HEK293 (cell line): ENCODE measurements around the gene THSD7B.

Experiments used
- CTCF ChIA-PET: fragments of 350-600 bp; formaldehyde crosslinking; extraction: SDS; loops from one replicate; lab custom pipeline; 2021; ENCODE audit warnings: antibody characterized with exemption; lab: Yijun Ruan, JAX
- POLR2A ChIA-PET: fragments of 300-600 bp; formaldehyde crosslinking; extraction: SDS; loops from one replicate; lab custom pipeline; 2020; ENCODE audit warnings: antibody characterized with exemption, inconsistent platforms; lab: Yijun Ruan, JAX
- H3K27ac ChIP-seq: fragments of 200-500 bp; sonication (Bioruptor generic); 2 replicates; pipeline ENCODE4 v1.5.1; 2014; ENCODE audit warnings: low read depth, low read length, control low read depth, inconsistent platforms; ENCODE audit errors: extremely low read depth
- H3K36me3 ChIP-seq, 2 experiments: fragments of 200-500 bp in 1 of 2; sonication (Bioruptor generic) in 1 of 2; 1 replicate in 1 of 2; 2 replicates in 1 of 2; pipeline ENCODE4 v1.5.1; 2014 to 2017; ENCODE audit warnings: inconsistent platforms in 2 of 2, low read length in 2 of 2; ENCODE audit not compliant: control insufficient read depth in 2 of 2, insufficient read depth in 1 of 2
- H3K4me1 ChIP-seq: fragments of 200-500 bp; sonication (Bioruptor generic); 2 replicates; pipeline ENCODE4 v1.5.1; 2014; ENCODE audit warnings: mild to moderate bottlenecking, low read length, inconsistent platforms; ENCODE audit not compliant: control insufficient read depth, insufficient read depth
- H3K4me3 ChIP-seq: 2 replicates; pipeline ENCODE4 v1.5.1; 2011; ENCODE audit warnings: low read depth, mild to moderate bottlenecking, control low read depth, low read length, moderate library complexity
- H3K9me3 ChIP-seq: fragments of 200-500 bp; sonication (Bioruptor generic); 2 replicates; pipeline ENCODE4 v1.5.1; 2014; ENCODE audit warnings: low read depth, low read length, inconsistent platforms; ENCODE audit not compliant: control insufficient read depth, insufficient read depth
- ATF2 ChIP-seq: fragments of 450-650 bp; formaldehyde crosslinking; IDR thresholded peaks from 2 replicates; pipeline ENCODE4 v1.5.1; 2016; ENCODE audit warnings: missing biosample characterization, missing genetic modification characterization, low read depth
- HOXA7 ChIP-seq: sonication (generic); formaldehyde crosslinking; IDR thresholded peaks from 2 replicates; pipeline ENCODE4 v1.8.1; 2022; ENCODE audit warnings: missing genetic modification reagents, borderline replicate concordance
- KLF10 ChIP-seq: fragments of 450-650 bp; IDR thresholded peaks from 2 replicates; pipeline ENCODE4 v1.5.1; 2018; ENCODE audit warnings: missing biosample characterization, mild to moderate bottlenecking, missing genetic modification characterization
- KLF9 ChIP-seq: fragments of 450-650 bp; formaldehyde crosslinking; IDR thresholded peaks from 2 replicates; pipeline ENCODE4 v1.5.1; 2016; ENCODE audit warnings: missing biosample characterization, missing genetic modification characterization, low read depth
- MZF1 ChIP-seq: fragments of 450-650 bp; formaldehyde crosslinking; IDR thresholded peaks from 2 replicates; pipeline ENCODE4 v1.5.1; 2017; ENCODE audit warnings: missing biosample characterization, missing genetic modification characterization, borderline replicate concordance
- PRDM4 ChIP-seq: fragments of 450-650 bp; formaldehyde crosslinking; IDR thresholded peaks from 2 replicates; pipeline ENCODE4 v1.5.1; 2017; ENCODE audit warnings: missing biosample characterization, missing genetic modification characterization
- ZBTB11 ChIP-seq: fragments of 450-650 bp; formaldehyde crosslinking; conservative IDR thresholded peaks from 2 replicates; pipeline ENCODE4 v1.5.1; 2016; ENCODE audit warnings: low read depth, missing biosample characterization, missing genetic modification characterization
- ZBTB49 ChIP-seq: fragments of 450-650 bp; formaldehyde crosslinking; IDR thresholded peaks from 2 replicates; pipeline ENCODE4 v1.5.1; 2016; ENCODE audit warnings: missing biosample characterization, missing genetic modification characterization, low read depth
- ZNF169 ChIP-seq: fragments of 450-650 bp; formaldehyde crosslinking; IDR thresholded peaks from 2 replicates; pipeline ENCODE4 v1.5.1; 2016; ENCODE audit warnings: missing biosample characterization, missing genetic modification characterization
- ZNF175 ChIP-seq: fragments of 450-650 bp; formaldehyde crosslinking; IDR thresholded peaks from 2 replicates; pipeline ENCODE4 v1.5.1; 2016; ENCODE audit warnings: missing biosample characterization, missing genetic modification characterization
- ZNF214 ChIP-seq: fragments of 450-650 bp; formaldehyde crosslinking; IDR thresholded peaks from 2 replicates; pipeline ENCODE4 v1.5.1; 2017; ENCODE audit warnings: missing biosample characterization, mild to moderate bottlenecking, missing genetic modification characterization, borderline replicate concordance
- ZNF292 ChIP-seq: fragments of 450-650 bp; formaldehyde crosslinking; IDR thresholded peaks from 2 replicates; pipeline ENCODE4 v1.5.1; 2016; ENCODE audit warnings: low read depth, missing biosample characterization, missing genetic modification characterization, borderline replicate concordance
- ZNF335 ChIP-seq: fragments of 450-650 bp; formaldehyde crosslinking; conservative IDR thresholded peaks from 2 replicates; pipeline ENCODE4 v1.5.1; 2016; ENCODE audit warnings: missing biosample characterization, missing genetic modification characterization
- ZNF366 ChIP-seq: fragments of 450-650 bp; formaldehyde crosslinking; conservative IDR thresholded peaks from 2 replicates; pipeline ENCODE4 v1.5.1; 2016; ENCODE audit warnings: missing biosample characterization, missing genetic modification characterization
- ZNF433 ChIP-seq: fragments of 450-650 bp; formaldehyde crosslinking; IDR thresholded peaks from 2 replicates; pipeline ENCODE4 v1.5.1; 2016; ENCODE audit warnings: missing biosample characterization, missing genetic modification characterization, low read depth
- ZNF48 ChIP-seq: fragments of 450-650 bp; formaldehyde crosslinking; IDR thresholded peaks from 2 replicates; pipeline ENCODE4 v1.5.1; 2016; ENCODE audit warnings: missing biosample characterization, missing genetic modification characterization
- ZNF530 ChIP-seq: fragments of 450-650 bp; formaldehyde crosslinking; IDR thresholded peaks from 2 replicates; pipeline ENCODE4 v1.5.1; 2016; ENCODE audit warnings: low read depth, missing biosample characterization, missing genetic modification characterization
- ZNF544 ChIP-seq: fragments of 450-650 bp; formaldehyde crosslinking; IDR thresholded peaks from 2 replicates; pipeline ENCODE4 v1.5.0; 2017; ENCODE audit warnings: missing biosample characterization, missing genetic modification characterization
- ZNF596 ChIP-seq: fragments of 450-650 bp; IDR thresholded peaks from 2 replicates; pipeline ENCODE4 v1.5.0; 2018; ENCODE audit warnings: missing biosample characterization, mild to moderate bottlenecking, missing genetic modification characterization, moderate library complexity
- ZNF623 ChIP-seq: fragments of 450-650 bp; formaldehyde crosslinking; IDR thresholded peaks from 2 replicates; pipeline ENCODE4 v1.5.1; 2016; ENCODE audit warnings: missing biosample characterization, missing genetic modification characterization
- ZNF664 ChIP-seq: fragments of 450-650 bp; formaldehyde crosslinking; IDR thresholded peaks from 2 replicates; pipeline ENCODE4 v1.5.1; 2016; ENCODE audit warnings: missing biosample characterization, missing genetic modification characterization
- ZNF791 ChIP-seq: fragments of 450-650 bp; formaldehyde crosslinking; IDR thresholded peaks from 2 replicates; pipeline ENCODE4 v1.5.1; 2016; ENCODE audit warnings: missing biosample characterization, missing genetic modification characterization
- ZSCAN16 ChIP-seq: fragments of 450-650 bp; formaldehyde crosslinking; IDR thresholded peaks from 2 replicates; pipeline ENCODE4 v1.5.1; 2016; ENCODE audit warnings: missing biosample characterization, missing genetic modification characterization
- ZSCAN4 ChIP-seq: fragments of 450-650 bp; formaldehyde crosslinking; IDR thresholded peaks from 2 replicates; pipeline ENCODE4 v1.5.1; 2017; ENCODE audit warnings: missing biosample characterization, missing genetic modification characterization

The THSD7B gene

GRCh38 chr2:137607722-137608318 lies 842.5 kb downstream of the THSD7B start:
- no peaks in the 10 kb centered on the region for H3K36me3 ChIP-seq
- TF ChIP-seq HOXA7 (CRISPR knock-in tag), result no peak
- no peak for TF ChIP-seq ZNF214 (tag by site-specific recombination)
- TF ChIP-seq ATF2 (tag by site-specific recombination), result no peak
- TF ChIP-seq MZF1, result no peak
- no peak for TF ChIP-seq ZNF544 (tag by site-specific recombination)
- no peak for TF ChIP-seq ZNF530 (tag by site-specific recombination)
- no peak for TF ChIP-seq ZNF175 (tag by site-specific recombination)
- TF ChIP-seq KLF9 (tag by site-specific recombination), result no peak
- TF ChIP-seq ZNF623, result no peak
- TF ChIP-seq PRDM4, result no peak
- H3K4me1 ChIP-seq, result no peaks in the 10 kb centered on the region
- no peaks in the 10 kb centered on the region for H3K9me3 ChIP-seq
- H3K27ac ChIP-seq, result no peak overlapping the region
- ChIA-PET POLR2A (no interaction called here), CTCF (no interaction called here)
- no peak overlapping the region for H3K4me3 ChIP-seq

- no peak overlapping the region for H3K4me3 ChIP-seq
- CTCF ChIA-PET, result no interaction called here
- H3K4me1 ChIP-seq, result no peaks in the 10 kb centered on the region
- H3K9me3 ChIP-seq, result no peaks in the 10 kb centered on the region
- POLR2A ChIA-PET, result no interaction called here
- no peak overlapping the region for H3K27ac ChIP-seq
- no peaks in the 10 kb centered on the region for H3K36me3 ChIP-seq
- no peak for TF ChIP-seq ZSCAN16 (tag by site-specific recombination)
- no peak for TF ChIP-seq ZNF292 (tag by site-specific recombination)
- TF ChIP-seq ZNF433, result no peak
- TF ChIP-seq ZBTB11 (tag by site-specific recombination), result no peak
- TF ChIP-seq ZNF596 (tag by site-specific recombination), result no peak
- no peak for TF ChIP-seq ZNF335
- no peak for TF ChIP-seq ZNF366 (tag by site-specific recombination)
- TF ChIP-seq ZNF48 (tag by site-specific recombination), result no peak
- no peak for TF ChIP-seq ZNF169 (tag by site-specific recombination)
- TF ChIP-seq ZSCAN4 (tag by site-specific recombination), result no peak
- no peak for TF ChIP-seq ZNF791
- TF ChIP-seq ZNF664 (tag by site-specific recombination), result no peak
- TF ChIP-seq KLF10 (tag by site-specific recombination), result no peak
- TF ChIP-seq ZBTB49 (tag by site-specific recombination), result no peak
- TF ChIP-seq HOXA7 (CRISPR knock-in tag), result no peak
Measured at GRCh38 chr2:137638932-137639331, 873.6 kb downstream of the THSD7B start.
